ENCODE data around the gene TEX44.

TEX44 gene

GRCh38 chr2:231627384-231628120, 34.9 kb downstream of the TEX44 start:
- no peak overlapping the region for H3K4me3 ChIP-seq (ENCODE audit: low read length)

DNA sequence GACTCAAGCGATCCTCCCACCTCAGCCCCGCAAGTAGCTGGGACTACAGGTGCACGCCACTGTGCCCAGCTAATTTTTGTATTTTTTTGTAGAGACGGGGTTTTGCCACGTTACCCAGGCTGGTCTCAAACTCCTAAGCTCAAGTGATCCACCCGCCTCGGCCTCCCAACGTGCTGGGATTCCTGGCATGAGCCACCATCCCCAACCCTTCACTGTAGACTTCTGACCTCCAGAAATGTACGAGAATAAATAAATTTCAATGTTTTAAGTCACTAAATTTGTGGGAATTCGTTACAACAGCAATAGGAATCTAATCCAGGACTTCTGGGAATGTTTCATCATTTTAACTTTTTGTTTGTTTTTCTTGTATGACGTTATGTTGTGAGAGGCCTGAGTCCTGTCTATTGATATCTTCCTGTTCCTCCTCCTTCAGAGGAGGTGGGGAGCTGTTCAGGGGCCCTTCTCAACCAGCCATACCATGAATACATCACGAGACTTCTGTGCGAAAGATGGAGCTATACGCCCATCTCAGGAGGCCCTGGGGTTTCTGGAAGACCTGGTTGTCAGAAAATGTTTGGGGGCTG, 40.0 kb downstream of the TEX44 start:
- no peak for TF ChIP-seq CTCF (IDR thresholded peaks at IDR 0.05; ENCODE audit: insufficient read depth, low read depth, low read length, missing control alignments)
- H3K4me3 ChIP-seq (ENCODE audit: low read length) = no peak overlapping the region
- DNase-seq (ENCODE audit: low read depth) = no peak

More at GRCh38 chr2:231627384-231628120, 34.9 kb downstream of the TEX44 start:
- DNase-seq (ENCODE audit: low read depth) = no peak
- no peak for TF ChIP-seq CTCF (IDR thresholded peaks at IDR 0.05; ENCODE audit: insufficient read depth, low read depth, low read length, missing control alignments)

DNA sequence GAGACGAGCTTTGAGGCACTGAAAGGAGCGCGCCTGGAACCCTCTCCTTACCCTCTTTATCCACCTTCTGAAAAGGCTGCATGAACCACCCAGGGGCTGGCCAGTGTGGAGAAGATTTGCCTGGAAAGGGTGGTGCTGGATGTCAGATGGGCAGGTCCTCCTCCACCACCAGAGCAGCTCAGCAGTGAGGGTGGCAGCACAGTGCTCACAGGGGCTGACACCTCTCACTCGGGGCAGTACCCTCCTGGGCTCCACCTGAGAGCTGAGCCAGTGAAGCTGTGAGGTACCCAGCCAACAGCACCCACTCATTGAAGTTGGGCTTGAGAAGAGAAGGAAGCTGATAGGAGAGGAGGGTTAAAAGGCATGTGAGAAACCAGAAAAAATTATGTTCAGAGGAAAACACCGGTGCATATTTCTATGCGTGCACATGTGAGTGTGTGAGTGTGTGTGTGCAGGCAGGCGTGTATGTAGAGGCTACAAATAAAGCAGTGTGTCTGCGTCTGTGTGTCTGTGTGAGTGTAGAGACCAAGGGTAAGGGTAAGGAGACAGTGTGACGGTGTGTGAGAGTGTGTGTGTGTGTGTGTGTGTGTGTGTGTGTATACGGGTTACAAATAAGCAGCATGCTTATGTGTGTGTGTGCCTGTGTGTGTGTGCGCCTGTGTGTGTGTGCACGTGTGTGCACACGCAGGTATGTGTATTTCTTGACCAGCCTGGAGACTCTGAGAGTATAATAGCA, 40.7 kb downstream of the TEX44 start:
- no peak for DNase-seq (ENCODE audit: low read depth)
- H3K4me3 ChIP-seq (ENCODE audit: low read length) = no peak overlapping the region
- TF ChIP-seq CTCF (IDR thresholded peaks at IDR 0.05; ENCODE audit: insufficient read depth, low read depth, low read length, missing control alignments) = no peak

DNA sequence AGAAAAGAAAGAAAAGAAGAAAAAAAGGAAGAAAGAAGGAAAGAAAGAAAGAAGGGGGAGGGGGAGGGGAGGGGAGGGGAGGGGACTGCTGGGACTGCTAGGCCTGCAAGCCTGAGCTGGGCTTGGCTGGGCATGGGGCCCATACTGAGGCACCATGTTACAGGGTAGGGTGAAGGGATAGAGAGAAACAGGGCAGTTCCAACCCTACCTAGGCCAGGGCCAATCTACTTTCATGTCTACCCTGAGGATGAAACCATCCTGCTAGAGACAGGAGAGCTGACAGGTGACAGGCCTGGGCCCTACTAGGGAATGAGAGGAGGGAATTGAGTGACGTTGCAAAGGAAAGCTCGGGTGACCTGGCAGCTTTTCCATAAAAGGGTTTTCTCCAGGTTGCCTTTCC, 41.7 kb downstream of the TEX44 start:
- no peak overlapping the region for H3K4me3 ChIP-seq (ENCODE audit: low read length)
- DNase-seq (ENCODE audit: low read depth) = no peak
- TF ChIP-seq CTCF (IDR thresholded peaks at IDR 0.05; ENCODE audit: insufficient read depth, low read depth, low read length, missing control alignments) = no peak

GRCh38 chr2:231634951-231635875, 42.5 kb downstream of the TEX44 start:
- TF ChIP-seq CTCF (IDR thresholded peaks at IDR 0.05; ENCODE audit: insufficient read depth, low read depth, low read length, missing control alignments) = no peak
- no peak for DNase-seq (ENCODE audit: low read depth)
- no peak overlapping the region for H3K4me3 ChIP-seq (ENCODE audit: low read length)

DNA sequence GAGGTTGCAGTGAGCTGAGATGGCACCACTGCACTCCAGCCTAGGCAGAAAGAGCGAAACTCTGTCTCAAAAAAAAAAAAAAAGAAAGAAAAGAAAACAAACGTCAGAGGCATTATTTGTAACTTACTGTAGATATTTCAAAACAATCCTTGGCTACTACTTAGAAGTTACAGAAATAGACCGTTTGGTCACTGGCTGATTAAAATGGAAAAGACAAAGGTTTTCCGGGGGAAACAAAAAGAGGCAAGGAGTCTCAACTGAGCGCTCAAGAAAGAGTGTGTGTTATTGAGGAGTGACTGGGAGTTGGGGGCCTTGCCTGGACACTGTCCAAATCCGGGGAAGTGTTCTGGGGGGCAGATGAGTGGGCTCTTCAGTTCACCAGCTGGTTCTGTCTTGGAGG, 47.6 kb downstream of the TEX44 start:
- no peak overlapping the region for H3K4me3 ChIP-seq (ENCODE audit: low read length)
- TF ChIP-seq CTCF (IDR thresholded peaks at IDR 0.05; ENCODE audit: insufficient read depth, low read depth, low read length, missing control alignments) = no peak
- no peak for DNase-seq (ENCODE audit: low read depth)

All from epithelial cell of esophagus (primary cell).